Vagina (tissue), 2 donors: Measurements from ENCODE around the gene CASQ2.

Experiments
- CTCF ChIP-seq, 3 experiments: fragments of 450-650 bp in 2 of 3; fragments of 200-600 bp in 1 of 3; sonication (generic) in 1 of 3; IDR thresholded peaks; one replicate each; pipeline ENCODE4 v1.5.1; 2017 to 2019; ENCODE audit warnings: antibody characterized with exemption in 3 of 3, mild to moderate bottlenecking in 2 of 3, moderate library complexity in 2 of 3
- POLR2A ChIP-seq, 2 donors: fragments of 450-650 bp; IDR thresholded peaks; one replicate each; pipeline ENCODE4 v1.6.1; 2017; ENCODE audit warnings: antibody characterized with exemption in 2 of 2, mild to moderate bottlenecking in 2 of 2, moderate library complexity in 2 of 2

GRCh38 chr1:115650961-115651360 is 117.6 kb downstream of the CASQ2 start:
- TF ChIP-seq CTCF (IDR thresholded peaks at IDR 0.05) (no peak), POLR2A (IDR thresholded peaks at IDR 0.05) (no peak)
